Stimulated activated CD4-positive, alpha-beta T cell treated with anti-CD3 and anti-CD28 coated beads, Interleukin-2, amount 100 ng/mL, for 24 hours (primary cell): ENCODE results near the gene PARD3.
A peak's percentile ranks its signal among the peaks of the same experiment; 100 is the strongest.
"Not testable (repeated sequence)": the region's sequence is repeated elsewhere in the genome, so short reads cannot be mapped to it uniquely, and the experiment has no call there.

ENCODE experiments used
- DNase-seq, 2 donors: peaks; one replicate each; pipeline ENCODE4 v3.0.0-alpha.2; 2020

PARD3 gene

GRCh38 chr10:34815185-34816084, at the start of gene PARD3:
Gene PARD3, minus strand, starts transcription at chr10:34815296. Its CDS starts 301 bp downstream, at chr10:34814995.
- peak in 1 of 2 donors; percentile 47 for DNase-seq

GRCh38 chr10:34864149-34865067, 49.3 kb upstream of the PARD3 start:
- no peak for DNase-seq

GRCh38 chr10:34862892-34863291, 47.8 kb upstream of the PARD3 start:
- no peak for DNase-seq

- no peak for DNase-seq
Measured at GRCh38 chr10:34861293-34862021, 46.4 kb upstream of the PARD3 start.

GRCh38 chr10:34859170-34859569, 44.1 kb upstream of the PARD3 start:
- no peak for DNase-seq

- no peak for DNase-seq
Measured at GRCh38 chr10:34858003-34858402, 42.9 kb upstream of the PARD3 start.

- no peak for DNase-seq
Measured at GRCh38 chr10:34854147-34854601, 39.1 kb upstream of the PARD3 start.

- no peak for DNase-seq
Measured at GRCh38 chr10:34853357-34853756, 38.3 kb upstream of the PARD3 start.

- no peak for DNase-seq
Measured at GRCh38 chr10:34850558-34850957, 35.5 kb upstream of the PARD3 start.

- DNase-seq: no peak
Measured at GRCh38 chr10:34850036-34850435, 34.9 kb upstream of the PARD3 start.

GRCh38 chr10:34845070-34845469, 30.0 kb upstream of the PARD3 start:
- no peak for DNase-seq

GRCh38 chr10:34844448-34844847, 29.4 kb upstream of the PARD3 start:
- DNase-seq: no peak

- DNase-seq: not testable (repeated sequence)
Measured at GRCh38 chr10:34843470-34843869, 28.4 kb upstream of the PARD3 start.

GRCh38 chr10:34838366-34838900, 23.3 kb upstream of the PARD3 start:
- DNase-seq: no peak

GRCh38 chr10:34835908-34836508, 20.9 kb upstream of the PARD3 start:
- no peak for DNase-seq

GRCh38 chr10:34834274-34834673, 19.2 kb upstream of the PARD3 start:
- DNase-seq: no peak

GRCh38 chr10:34830217-34830822, 15.2 kb upstream of the PARD3 start:
- DNase-seq: no peak

- no peak for DNase-seq
Measured at GRCh38 chr10:34826857-34827766, 12.0 kb upstream of the PARD3 start.

GRCh38 chr10:34826221-34826620, 11.1 kb upstream of the PARD3 start:
- DNase-seq: no peak

GRCh38 chr10:34825414-34825813, 10.3 kb upstream of the PARD3 start:
- no peak for DNase-seq

- DNase-seq: no peak
Measured at GRCh38 chr10:34824870-34825269, 9.8 kb upstream of the PARD3 start.
